Mesenchymal stem cell (in vitro differentiated cells and primary cell): ENCODE data around the gene COG3.
A peak's percentile ranks its signal among the peaks of the same experiment; 100 is the strongest.

Source experiments
- DNase-seq: peaks from one replicate; pipeline ENCODE4 v3.0.0-alpha.2; 2013
- H2AFZ ChIP-seq: one replicate; pipeline ENCODE4 v1.6.1; 2013; ENCODE audit warnings: low read depth, mild to moderate bottlenecking, control low read depth, inconsistent platforms, low read length, moderate library complexity
- H2AK5ac ChIP-seq: 2 replicates; pipeline ENCODE4 v1.6.1; 2013; ENCODE audit warnings: low read length, moderate library complexity, mild to moderate bottlenecking, inconsistent platforms; ENCODE audit not compliant: severe bottlenecking
- H2BK120ac ChIP-seq: one replicate; pipeline ENCODE4 v1.6.1; 2013; ENCODE audit warnings: low read depth, mild to moderate bottlenecking, inconsistent platforms, low read length, moderate library complexity
- H2BK12ac ChIP-seq, 2 experiments: one replicate each; pipeline ENCODE4 v1.6.1; 2013; ENCODE audit warnings: inconsistent platforms in 2 of 2, low read length in 2 of 2, mild to moderate bottlenecking in 2 of 2, moderate library complexity in 2 of 2, control low read depth in 1 of 2
- H2BK15ac ChIP-seq: one replicate; pipeline ENCODE4 v1.6.1; 2013; ENCODE audit warnings: mild to moderate bottlenecking, low read depth, inconsistent platforms; ENCODE audit not compliant: poor library complexity, severe bottlenecking
- H2BK5ac ChIP-seq: 2 replicates; pipeline ENCODE4 v1.6.1; 2013; ENCODE audit warnings: low read depth, mild to moderate bottlenecking, low read length, control low read depth, inconsistent platforms; ENCODE audit not compliant: poor library complexity, severe bottlenecking
- H3K14ac ChIP-seq, 2 experiments: one replicate each; pipeline ENCODE4 v1.6.1; 2013; ENCODE audit warnings: inconsistent platforms in 2 of 2, low read length in 2 of 2, control low read depth in 1 of 2, mild to moderate bottlenecking in 1 of 2, moderate library complexity in 1 of 2
- H3K18ac ChIP-seq, 2 experiments: one replicate each; pipeline ENCODE4 v1.6.1; 2013; ENCODE audit warnings: inconsistent platforms in 2 of 2, low read length in 2 of 2, control low read depth in 1 of 2, low read depth in 1 of 2, mild to moderate bottlenecking in 1 of 2
- H3K23ac ChIP-seq, 2 experiments: one replicate each; pipeline ENCODE4 v1.6.1; 2013; ENCODE audit warnings: inconsistent platforms in 2 of 2, low read length in 2 of 2, mild to moderate bottlenecking in 2 of 2, moderate library complexity in 2 of 2, control low read depth in 1 of 2
- H3K27ac ChIP-seq: 2 replicates; pipeline ENCODE4 v1.5.1; 2013; ENCODE audit warnings: mild to moderate bottlenecking, moderate library complexity, low read length, control low read depth, inconsistent platforms; ENCODE audit not compliant: poor library complexity, severe bottlenecking
- H3K27me3 ChIP-seq, 2 experiments: 2 replicates each; pipeline versions ENCODE4 v1.6.1 to v1.7.0; 2013; ENCODE audit warnings: low read length in 2 of 2, mild to moderate bottlenecking in 2 of 2, moderate library complexity in 2 of 2, control low read depth in 1 of 2, inconsistent platforms in 1 of 2; ENCODE audit not compliant: control insufficient read depth in 1 of 2, insufficient read depth in 1 of 2
- H3K36me3 ChIP-seq, 2 experiments: 2 replicates each; pipeline versions ENCODE4 v1.6.1 to v1.7.0; 2013; ENCODE audit warnings: low read length in 2 of 2, control low read depth in 1 of 2, inconsistent platforms in 1 of 2, low read depth in 1 of 2, mild to moderate bottlenecking in 1 of 2; ENCODE audit not compliant: insufficient read depth in 2 of 2, control insufficient read depth in 1 of 2
- H3K4ac ChIP-seq, 2 experiments: one replicate each; pipeline ENCODE4 v1.6.1; 2013; ENCODE audit warnings: inconsistent platforms in 2 of 2, low read length in 2 of 2, mild to moderate bottlenecking in 2 of 2, moderate library complexity in 2 of 2, control low read depth in 1 of 2, low read depth in 1 of 2
- H3K4me1 ChIP-seq: 2 replicates; pipeline ENCODE4 v1.6.1; 2013; ENCODE audit warnings: low read depth, low read length, control low read depth; ENCODE audit not compliant: control insufficient read depth, insufficient read depth
- H3K4me2 ChIP-seq: 2 replicates; pipeline ENCODE4 v1.6.1; 2013; ENCODE audit warnings: low read length, mild to moderate bottlenecking, inconsistent platforms; ENCODE audit not compliant: poor library complexity, severe bottlenecking
- H3K4me3 ChIP-seq, 2 experiments: 2 replicates each; pipeline versions ENCODE4 v1.5.1 to v1.7.0; 2013; ENCODE audit warnings: low read length in 2 of 2, mild to moderate bottlenecking in 2 of 2, control low read depth in 1 of 2, low read depth in 1 of 2; ENCODE audit not compliant: insufficient read depth in 1 of 2
- H3K79me1 ChIP-seq: replicated peaks from 2 replicates; pipeline ENCODE4 v1.6.1; 2013; ENCODE audit warnings: mild to moderate bottlenecking, control low read depth, low read length, inconsistent platforms; ENCODE audit not compliant: poor library complexity, severe bottlenecking
- H3K9ac ChIP-seq: 2 replicates; pipeline ENCODE4 v1.7.0; 2013; ENCODE audit warnings: mild to moderate bottlenecking, low read length, moderate library complexity
- H3K9me3 ChIP-seq: 2 replicates; pipeline ENCODE4 v1.7.0; 2013; ENCODE audit warnings: mild to moderate bottlenecking, low read length; ENCODE audit not compliant: control insufficient read depth
- H4K8ac ChIP-seq: one replicate; pipeline ENCODE4 v1.6.1; 2013; ENCODE audit warnings: inconsistent platforms, mild to moderate bottlenecking, low read length, moderate library complexity
- H4K91ac ChIP-seq: one replicate; pipeline ENCODE4 v1.6.1; 2013; ENCODE audit warnings: mild to moderate bottlenecking, low read length, inconsistent platforms
- WGBS: methylation state at CpG from one replicate; pipeline ENCODE4 v1.1.7; 2013; ENCODE audit warnings: mixed read lengths; 5-methylcytosine and 5-hydroxymethylcytosine counted together

The COG3 gene

GRCh38 chr13:45519493-45519892, 54.8 kb downstream of the COG3 start:
- no peak overlapping the region for H3K9ac ChIP-seq
- H3K4me2 ChIP-seq = no peak overlapping the region
- no peak overlapping the region for H3K27ac ChIP-seq
- peaks cover 2% of the 10 kb centered on the region for H3K4me1 ChIP-seq
- H3K9me3 ChIP-seq = no peaks in the 10 kb centered on the region
- H3K4ac ChIP-seq = no peak overlapping the region
- H3K18ac ChIP-seq = no peak overlapping the region
- no peak overlapping the region for H3K23ac ChIP-seq
- H4K91ac ChIP-seq = no peak overlapping the region
- DNase-seq = no peak
- H3K27me3 ChIP-seq = no peaks in the 10 kb centered on the region
- H2BK15ac ChIP-seq = no peak overlapping the region
- H3K4me3 ChIP-seq = no peak overlapping the region
- H3K14ac ChIP-seq = no peak overlapping the region
- no peak overlapping the region for H2AFZ ChIP-seq
- no peak overlapping the region for H2BK5ac ChIP-seq
- H2BK12ac ChIP-seq = no peak overlapping the region
- no peak overlapping the region for H2AK5ac ChIP-seq
- no peak overlapping the region for H4K8ac ChIP-seq
- H3K36me3 ChIP-seq = peaks cover 18 to 96% of the 10 kb centered on the region in 2 experiments
- 100% methylated on average over 3 of the region's 4 CpGs for WGBS
- H3K79me1 ChIP-seq = peaks cover 17% of the 10 kb centered on the region
- no peak overlapping the region for H2BK120ac ChIP-seq

- Histone ChIP-seq H3K14ac (no peak overlapping the region), H3K23ac (no peak overlapping the region), H2BK120ac (no peak overlapping the region), H3K18ac (no peak overlapping the region), H3K4me3 (no peak overlapping the region), H2BK15ac (no peak overlapping the region), H3K27ac (no peak overlapping the region), H3K4ac (no peak overlapping the region), H2AK5ac (no peak overlapping the region), H2BK5ac (no peak overlapping the region), H3K79me1 (peaks cover 11% of the 10 kb centered on the region), H2BK12ac (no peak overlapping the region), H3K4me2 (no peak overlapping the region), H4K8ac (no peak overlapping the region), H3K27me3 (no peaks in the 10 kb centered on the region), H2AFZ (no peak overlapping the region), H3K36me3 (peaks cover 11 to 89% of the 10 kb centered on the region in 2 experiments), H3K9ac (no peak overlapping the region), H3K4me1 (peaks cover 2% of the 10 kb centered on the region), H4K91ac (no peak overlapping the region), H3K9me3 (no peaks in the 10 kb centered on the region)
- 79% methylated on average over 2 of the region's 4 CpGs for WGBS
- DNase-seq = peak; percentile 68
These were observed 56.6 kb downstream of the COG3 start for GRCh38 chr13:45521297-45521696.

GRCh38 chr13:45522571-45522970, 57.8 kb downstream of the COG3 start:
- peaks cover 15% of the 10 kb centered on the region for H3K79me1 ChIP-seq
- no peak overlapping the region for H3K27ac ChIP-seq
- 100% methylated on average over 2 of the region's 2 CpGs for WGBS

GRCh38 chr13:45527699-45528462, 63.1 kb downstream of the COG3 start:
- Histone ChIP-seq H3K18ac (no peak overlapping the region), H2AK5ac (no peak overlapping the region), H3K23ac (no peak overlapping the region), H2BK5ac (no peak overlapping the region), H3K4me2 (no peak overlapping the region), H2BK15ac (no peak overlapping the region), H3K79me1 (peaks cover 19% of the 10 kb centered on the region), H4K8ac (no peak overlapping the region), H3K36me3 (peaks cover 10 to 88% of the 10 kb centered on the region in 2 experiments), H2BK12ac (no peak overlapping the region), H3K27me3 (no peaks in the 10 kb centered on the region), H3K9me3 (no peaks in the 10 kb centered on the region), H3K9ac (no peak overlapping the region), H3K4me1 (no peaks in the 10 kb centered on the region), H3K14ac (no peak overlapping the region), H2BK120ac (no peak overlapping the region), H3K4me3 (no peak overlapping the region), H3K4ac (no peak overlapping the region), H4K91ac (no peak overlapping the region), H3K27ac (no peak overlapping the region), H2AFZ (no peak overlapping the region)
- WGBS = 78% methylated on average over 4 of the region's 6 CpGs
- DNase-seq = peak; percentile 64

More at GRCh38 chr13:45522571-45522970, 57.8 kb downstream of the COG3 start:
- no peak overlapping the region for H4K8ac ChIP-seq
- H3K14ac ChIP-seq = no peak overlapping the region
- no peak overlapping the region for H3K18ac ChIP-seq
- peaks cover 11 to 89% of the 10 kb centered on the region in 2 experiments for H3K36me3 ChIP-seq
- no peak overlapping the region for H2BK5ac ChIP-seq
- no peaks in the 10 kb centered on the region for H3K27me3 ChIP-seq
- no peak overlapping the region for H3K4me3 ChIP-seq
- H4K91ac ChIP-seq = no peak overlapping the region
- no peaks in the 10 kb centered on the region for H3K9me3 ChIP-seq
- H3K4me1 ChIP-seq = peaks cover 2% of the 10 kb centered on the region
- H2BK12ac ChIP-seq = no peak overlapping the region
- H3K23ac ChIP-seq = no peak overlapping the region
- H2BK15ac ChIP-seq = no peak overlapping the region
- H3K4me2 ChIP-seq = no peak overlapping the region
- H2AK5ac ChIP-seq = no peak overlapping the region
- H2BK120ac ChIP-seq = no peak overlapping the region
- H3K9ac ChIP-seq = no peak overlapping the region
- DNase-seq = no peak
- no peak overlapping the region for H3K4ac ChIP-seq
- no peak overlapping the region for H2AFZ ChIP-seq
